Aorta (tissue), 5 donors: ENCODE results near the gene RANBP3. TPM values are rescaled to one million over a fixed set of nuclear protein-coding genes. Genes with fewer than 3 reads are reported as not detected.

Source experiments
- ATAC-seq: fragments of 200-7000 bp; cut with Tn5 transposase; one replicate; pipeline ENCODE4 v1.9.1; 2022; ENCODE audit warnings: moderate library complexity; ENCODE audit not compliant: low FRiP score
- DNase-seq, 2 donors: peaks; one replicate each; pipeline ENCODE4 v3.0.0-alpha.2; 2020
- H3K27ac ChIP-seq, 2 donors: one replicate each; pipeline ENCODE4 v1.5.1; 2013; ENCODE audit warnings: low read length in 2 of 2, mild to moderate bottlenecking in 2 of 2, moderate library complexity in 2 of 2, control low read depth in 1 of 2, inconsistent platforms in 1 of 2, low read depth in 1 of 2
- H3K27me3 ChIP-seq, 2 donors: one replicate each; pipeline ENCODE4 v1.6.1; 2013; ENCODE audit warnings: control low read depth in 1 of 2, low read length in 1 of 2, mild to moderate bottlenecking in 1 of 2, moderate library complexity in 1 of 2; ENCODE audit not compliant: insufficient read depth in 2 of 2, control insufficient read depth in 1 of 2
- H3K36me3 ChIP-seq, 2 donors: one replicate each; pipeline ENCODE4 v1.6.1; 2013; ENCODE audit warnings: control low read depth in 1 of 2, low read length in 1 of 2, mild to moderate bottlenecking in 1 of 2; ENCODE audit not compliant: insufficient read depth in 2 of 2, control insufficient read depth in 1 of 2
- H3K4me1 ChIP-seq, 2 donors: one replicate each; pipeline ENCODE4 v1.6.1; 2013; ENCODE audit warnings: low read length in 2 of 2, control low read depth in 1 of 2, mild to moderate bottlenecking in 1 of 2, moderate library complexity in 1 of 2; ENCODE audit not compliant: insufficient read depth in 2 of 2, control insufficient read depth in 1 of 2
- H3K4me3 ChIP-seq, 2 donors: one replicate each; pipeline ENCODE4 v1.5.1; 2013; ENCODE audit warnings: low read length in 2 of 2, control low read depth in 1 of 2, mild to moderate bottlenecking in 1 of 2
- H3K9me3 ChIP-seq: one replicate; pipeline ENCODE4 v1.6.1; 2013; ENCODE audit warnings: mild to moderate bottlenecking, low read length; ENCODE audit not compliant: control insufficient read depth
- WGBS, 2 donors: extraction: QIAGEN DNeasy Blood & Tissue Kit; methylation state at CpG; one replicate each; pipeline ENCODE4 v1.1.7; 2013; 5-methylcytosine and 5-hydroxymethylcytosine counted together
- intact Hi-C, 2 donors: fragments of 100-400 bp; cut with DNase I; formaldehyde crosslinking; loops; one replicate each; pipeline versions ENCODE4 v1.14.2 to v1.15.0; 2022
- polyA plus RNA-seq, 2 donors: library from polyadenylated mRNA; stranded (reverse); fragments of 200-250 nt; gene quantifications; one replicate each; pipeline ENCODE4 v1.2.3, GENCODE V29; 2013
- total RNA-seq, 2 donors: library from RNA; stranded (reverse); fragmentation: NEBNext Ultra II Directional; extraction: Animal tissue kit (Norgen Biotek cat#: 25700); gene quantifications; one replicate each; pipeline ENCODE4 v1.2.1, GENCODE V29; 2021
- donor health status: healthy with polysubstance abuse.
- donor health status: Bipolar disorder and iron deficiency.
- donor health status: DM: no; HTN: no; CAD: no.
- donor health status: DM: no; HTN: no; CAD: no.
- donor health status: DM: yes; HTN: yes; CAD: no.

The RANBP3 gene
- total and polyA plus RNA-seq, 4 donors = 19.5 to 63.2 (median 50.6) TPM

GRCh38 chr19:5985098-5985783, 7.3 kb upstream of the RANBP3 start:
- peak; percentile 40 for ATAC-seq
- H3K4me3 ChIP-seq = no peak overlapping the region
- intact Hi-C loops = loop anchor here in 1 of 2 donors (5.0 kb wide), 2 partner anchors 62 to 142 kb away; no protein-coding TSS in a partner anchor
- no peaks in the 10 kb centered on the region for H3K9me3 ChIP-seq
- H3K36me3 ChIP-seq = no peaks in the 10 kb centered on the region
- 49 to 52% methylated on average over 12 of the region's 12 CpGs for WGBS, 2 donors
- no peaks in the 10 kb centered on the region for H3K27me3 ChIP-seq
- peaks cover 0 to 3% of the 10 kb centered on the region in 2 donors for H3K4me1 ChIP-seq
- peak overlapping the region; percentile 90 to 95 for H3K27ac ChIP-seq
- DNase-seq = no peak

GRCh38 chr19:5984600-5984999, 6.7 kb upstream of the RANBP3 start:
- ATAC-seq (no peak), DNase-seq (no peak)
- intact Hi-C loops = no loop called here
- H3K36me3 ChIP-seq = no peaks in the 10 kb centered on the region
- H3K9me3 ChIP-seq = no peaks in the 10 kb centered on the region
- no peaks in the 10 kb centered on the region for H3K27me3 ChIP-seq
- H3K4me3 ChIP-seq = no peak overlapping the region
- H3K4me1 ChIP-seq = peaks cover 0 to 3% of the 10 kb centered on the region in 2 donors
- H3K27ac ChIP-seq = peak overlapping the region; percentile 90 to 95
- WGBS, 2 donors = 82 to 90% methylated on average over 4 of the region's 4 CpGs

GRCh38 chr19:5983367-5983955, 5.5 kb upstream of the RANBP3 start:
- Histone ChIP-seq H3K4me3 (no peak overlapping the region), H3K36me3 (no peaks in the 10 kb centered on the region), H3K9me3 (no peaks in the 10 kb centered on the region), H3K4me1 (peaks cover 0 to 3% of the 10 kb centered on the region in 2 donors), H3K27me3 (no peaks in the 10 kb centered on the region), H3K27ac (no peak overlapping the region)
- WGBS, 2 donors = 76 to 78% methylated on average over 14 of the region's 14 CpGs
- DNase-seq = no peak
- ATAC-seq = no peak
- intact Hi-C loops = no loop called here

- whole genome bisulfite sequencing, 2 donors = 39 to 45% methylated on average over 33 of the region's 33 CpGs
- DNase-seq = no peak
- Histone ChIP-seq H3K4me1 (peaks cover 0 to 2% of the 10 kb centered on the region in 2 donors), H3K9me3 (no peaks in the 10 kb centered on the region), H3K27ac (peak overlapping the region in 1 of 2 donors; percentile 60), H3K27me3 (no peaks in the 10 kb centered on the region), H3K4me3 (peak overlapping the region; percentile 29 to 38), H3K36me3 (no peaks in the 10 kb centered on the region)
- intact Hi-C loops = no loop called here
- peak; percentile 4 for ATAC-seq
Measured at GRCh38 chr19:5978606-5979552, 939 bp upstream of the RANBP3 start.

GRCh38 chr19:5977222-5977784, 637 bp downstream of the RANBP3 start:
- intact Hi-C loops = no loop called here
- 1% methylated on average over 37 to 43 of the region's 43 CpGs for WGBS, 2 donors
- peak overlapping the region in 1 of 2 donors; percentile 46 for H3K27ac ChIP-seq

GRCh38 chr19:5976768-5977167, 1.2 kb downstream of the RANBP3 start:
- H3K36me3 ChIP-seq = no peaks in the 10 kb centered on the region
- intact Hi-C loops = no loop called here
- 54 to 55% methylated on average over 8 of the region's 8 CpGs for WGBS, 2 donors
- ATAC-seq (no peak), DNase-seq (no peak)
- H3K4me1 ChIP-seq = peaks cover 0 to 2% of the 10 kb centered on the region in 2 donors
- no peaks in the 10 kb centered on the region for H3K9me3 ChIP-seq
- no peaks in the 10 kb centered on the region for H3K27me3 ChIP-seq
- no peak overlapping the region for H3K27ac ChIP-seq
- H3K4me3 ChIP-seq = peak overlapping the region; percentile 87 to 89

More at GRCh38 chr19:5977222-5977784, 637 bp downstream of the RANBP3 start:
- Histone ChIP-seq H3K27me3 (no peaks in the 10 kb centered on the region), H3K36me3 (no peaks in the 10 kb centered on the region), H3K4me1 (peaks cover 0 to 2% of the 10 kb centered on the region in 2 donors), H3K4me3 (peak overlapping the region; percentile 87 to 89), H3K9me3 (no peaks in the 10 kb centered on the region)
- ATAC-seq = peak; percentile 16
- DNase-seq = no peak

GRCh38 chr19:5975388-5975728, 2.6 kb downstream of the RANBP3 start:
- H3K27ac ChIP-seq = no peak overlapping the region
- ATAC-seq (no peak), DNase-seq (no peak)
- intact Hi-C loops = no loop called here
- H3K4me3 ChIP-seq = no peak overlapping the region
- WGBS, 2 donors = 85 to 88% methylated on average over 3 of the region's 3 CpGs
- no peaks in the 10 kb centered on the region for H3K36me3 ChIP-seq
- H3K27me3 ChIP-seq = no peaks in the 10 kb centered on the region
- peaks cover 0 to 2% of the 10 kb centered on the region in 2 donors for H3K4me1 ChIP-seq
- H3K9me3 ChIP-seq = no peaks in the 10 kb centered on the region

- H3K4me1 ChIP-seq = peaks cover 0 to 2% of the 10 kb centered on the region in 2 donors
- H3K36me3 ChIP-seq = no peaks in the 10 kb centered on the region
- H3K4me3 ChIP-seq = no peak overlapping the region
- intact Hi-C loops = no loop called here
- no peaks in the 10 kb centered on the region for H3K27me3 ChIP-seq
- no peak for ATAC-seq
- 60 to 71% methylated on average over 10 of the region's 10 CpGs for WGBS, 2 donors
- no peaks in the 10 kb centered on the region for H3K9me3 ChIP-seq
- DNase-seq = peak in 1 of 2 donors; percentile 15
- no peak overlapping the region for H3K27ac ChIP-seq
Measured at GRCh38 chr19:5974721-5975387, 3.1 kb downstream of the RANBP3 start.
